Activated gamma-delta T cell treated with Interleukin-2 at 50 U/mL for 16 hours (primary cell): ENCODE measurements around the gene RNU2-1.
"Not testable (repeated sequence)": the region's sequence is repeated elsewhere in the genome, so short reads cannot be mapped to it uniquely, and the experiment has no call there.

Experiments
- DNase-seq: peaks from one replicate; pipeline ENCODE4 v3.0.0-alpha.2; 2020

RNU2-1 gene

GRCh38 chr17:43215341-43215740 lies 18.4 kb downstream of the RNU2-1 start:
- DNase-seq, result no peak

GRCh38 chr17:43213545-43213944 lies 20.2 kb downstream of the RNU2-1 start:
- DNase-seq, result no peak

- DNase-seq, result no peak
Measured at GRCh38 chr17:43212641-43213490, 20.9 kb downstream of the RNU2-1 start.

GRCh38 chr17:43211480-43212402 lies 22.0 kb downstream of the RNU2-1 start, which contains the start of gene TMEM106A:
TMEM106A (plus strand) TSS chr17:43211875; CDS start chr17:43213042, 1,167 bp downstream.
- DNase-seq, result peak; percentile 65

- no peak for DNase-seq
Measured at GRCh38 chr17:43211123-43211479, 22.7 kb downstream of the RNU2-1 start.

GRCh38 chr17:43210576-43210975 lies 23.2 kb downstream of the RNU2-1 start:
- DNase-seq, result no peak

GRCh38 chr17:43203013-43203412 lies 30.8 kb downstream of the RNU2-1 start:
- not testable (repeated sequence) for DNase-seq

- no peak for DNase-seq
Measured at GRCh38 chr17:43200127-43200526, 33.6 kb downstream of the RNU2-1 start.

- DNase-seq, result no peak
Measured at GRCh38 chr17:43199633-43200032, 34.1 kb downstream of the RNU2-1 start.

- DNase-seq, result no peak
Measured at GRCh38 chr17:43193251-43193650, 40.5 kb downstream of the RNU2-1 start.

- not testable (repeated sequence) for DNase-seq
Measured at GRCh38 chr17:43186656-43187055, 47.1 kb downstream of the RNU2-1 start.

GRCh38 chr17:43183921-43184320 lies 49.9 kb downstream of the RNU2-1 start:
- DNase-seq, result no peak
